ENCODE results near the gene EPHB2.

GRCh38 chr1:22825486-22826189, 115.0 kb downstream of the EPHB2 start:
- TF ChIP-seq CTCF (IDR thresholded peaks at IDR 0.05; ENCODE audit: low read length) (no peak), EZH2 (optimal IDR thresholded peaks at IDR 0.05; ENCODE audit: low read depth, low read length) (no peak)

Measured in MM.1S (cell line).